ENCODE measurements around the gene PCDHGA9.

DNA sequence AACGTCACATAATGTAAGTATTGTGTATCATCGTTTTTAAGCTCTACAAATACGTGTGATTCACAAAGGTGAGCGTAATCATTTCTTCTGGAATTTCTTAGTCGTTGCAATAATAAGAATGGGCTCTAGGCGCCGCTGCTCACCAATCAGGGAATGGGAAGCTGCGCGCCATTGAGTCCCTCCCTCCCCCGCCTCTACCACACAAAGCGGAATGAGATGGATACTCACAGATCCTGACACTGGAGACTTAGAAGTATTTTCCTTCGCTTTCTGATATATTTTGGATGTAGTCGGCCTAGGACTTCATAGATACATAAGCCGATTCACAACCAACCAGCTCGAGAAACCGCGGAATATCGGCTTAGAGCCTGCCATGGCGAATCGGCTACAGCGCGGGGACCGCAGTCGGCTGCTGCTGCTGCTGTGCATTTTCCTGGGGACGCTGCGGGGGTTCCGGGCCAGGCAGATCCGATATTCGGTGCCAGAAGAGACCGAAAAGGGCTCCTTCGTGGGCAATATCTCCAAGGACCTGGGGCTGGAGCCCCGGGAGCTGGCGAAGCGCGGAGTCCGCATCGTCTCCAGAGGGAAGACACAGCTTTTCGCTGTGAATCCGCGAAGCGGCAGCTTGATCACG is 18.4 kb downstream of the PCDHGA9 start, which contains the start of gene PCDHGA11:
- TF ChIP-seq, protein P1, sequence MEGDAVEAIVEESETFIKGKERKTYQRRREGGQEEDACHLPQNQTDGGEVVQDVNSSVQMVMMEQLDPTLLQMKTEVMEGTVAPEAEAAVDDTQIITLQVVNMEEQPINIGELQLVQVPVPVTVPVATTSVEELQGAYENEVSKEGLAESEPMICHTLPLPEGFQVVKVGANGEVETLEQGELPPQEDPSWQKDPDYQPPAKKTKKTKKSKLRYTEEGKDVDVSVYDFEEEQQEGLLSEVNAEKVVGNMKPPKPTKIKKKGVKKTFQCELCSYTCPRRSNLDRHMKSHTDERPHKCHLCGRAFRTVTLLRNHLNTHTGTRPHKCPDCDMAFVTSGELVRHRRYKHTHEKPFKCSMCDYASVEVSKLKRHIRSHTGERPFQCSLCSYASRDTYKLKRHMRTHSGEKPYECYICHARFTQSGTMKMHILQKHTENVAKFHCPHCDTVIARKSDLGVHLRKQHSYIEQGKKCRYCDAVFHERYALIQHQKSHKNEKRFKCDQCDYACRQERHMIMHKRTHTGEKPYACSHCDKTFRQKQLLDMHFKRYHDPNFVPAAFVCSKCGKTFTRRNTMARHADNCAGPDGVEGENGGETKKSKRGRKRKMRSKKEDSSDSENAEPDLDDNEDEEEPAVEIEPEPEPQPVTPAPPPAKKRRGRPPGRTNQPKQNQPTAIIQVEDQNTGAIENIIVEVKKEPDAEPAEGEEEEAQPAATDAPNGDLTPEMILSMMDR (optimal IDR thresholded peaks at IDR 0.05 in 1 of 3, IDR thresholded peaks at IDR 0.05 in 1 of 3, conservative IDR thresholded peaks at IDR 0.05 in 1 of 3; ENCODE audit: extremely low read depth in 1 of 3, insufficient read depth in 2 of 3, low read length in 3 of 3): peak; percentile 52 to 70 (median 64)
- TF ChIP-seq EZH2 (IDR thresholded peaks at IDR 0.05; ENCODE audit: low read length): no peak

All from keratinocyte (primary cell).